K562 (cell line): ENCODE measurements around the gene C11orf91. TPM values are rescaled to one million over a fixed set of nuclear protein-coding genes. Genes with fewer than 3 reads are reported as not detected.

Experiments
- CREB3L1 ChIP-seq: fragments of 450-650 bp; IDR thresholded peaks from 2 replicates; pipeline ENCODE4 v1.6.1; 2014; ENCODE audit warnings: low read depth, mild to moderate bottlenecking, moderate library complexity, borderline replicate concordance
- CREM ChIP-seq: IDR thresholded peaks from 2 replicates; pipeline ENCODE4 v1.6.1; 2014; ENCODE audit warnings: antibody characterized with exemption, low read depth
- CXXC5 ChIP-seq: fragments of 250-450 bp; sonication (Bioruptor Pico); IDR thresholded peaks from 2 replicates; pipeline ENCODE4 v1.8.0; 2022; ENCODE audit warnings: inconsistent platforms, mild to moderate bottlenecking, moderate library complexity
- HEY1 ChIP-seq: fragments of 250-450 bp; sonication (Bioruptor Pico); IDR thresholded peaks from 2 replicates; pipeline ENCODE4 v1.5.0; 2020; ENCODE audit warnings: mild to moderate bottlenecking, moderate library complexity, borderline replicate concordance
- ILK ChIP-seq: fragments of 450-650 bp; IDR thresholded peaks from 2 replicates; pipeline ENCODE4 v1.6.1; 2016; ENCODE audit warnings: missing genetic modification characterization, low read depth, mild to moderate bottlenecking, missing compliant biosample characterization, moderate library complexity, borderline replicate concordance
- IRF1 ChIP-seq: sonication (generic); formaldehyde crosslinking; IDR thresholded peaks from 2 replicates; pipeline ENCODE4 v1.8.0; 2022; ENCODE audit warnings: missing genetic modification reagents, mild to moderate bottlenecking, borderline replicate concordance
- MEIS2 ChIP-seq: fragments of 450-650 bp; IDR thresholded peaks from 2 replicates; pipeline ENCODE4 v1.6.1; 2014; ENCODE audit warnings: mild to moderate bottlenecking; ENCODE audit not compliant: partially characterized antibody
- NR2C1 ChIP-seq, 2 experiments: fragments of 450-650 bp; IDR thresholded peaks; 2 replicates each; pipeline ENCODE4 v1.6.1; 2017; ENCODE audit warnings: mild to moderate bottlenecking in 2 of 2, antibody characterized with exemption in 1 of 2, inconsistent platforms in 1 of 2, missing compliant biosample characterization in 1 of 2, missing genetic modification characterization in 1 of 2
- PHF21A ChIP-seq: fragments of 450-650 bp; IDR thresholded peaks from 2 replicates; pipeline ENCODE4 v1.6.1; 2017; ENCODE audit warnings: low read depth, borderline replicate concordance
- PHTF2 ChIP-seq: fragments of 250-450 bp; sonication (Bioruptor Pico); IDR thresholded peaks from 2 replicates; pipeline ENCODE4 v1.5.0; 2021; ENCODE audit warnings: mild to moderate bottlenecking
- RHOXF2B ChIP-seq: fragments of 250-450 bp; sonication (Bioruptor Pico); conservative IDR thresholded peaks from 2 replicates; pipeline ENCODE4 v1.5.1; 2021
- SIN3B ChIP-seq: fragments of 450-650 bp; IDR thresholded peaks from 2 replicates; pipeline ENCODE4 v1.6.1; 2017; ENCODE audit warnings: low read depth, mild to moderate bottlenecking, moderate library complexity
- SP1 ChIP-seq: sonication (generic); formaldehyde crosslinking; IDR thresholded peaks from 2 replicates; pipeline ENCODE4 v1.8.1; 2022; ENCODE audit warnings: mild to moderate bottlenecking, missing genetic modification reagents
- ZBTB7A ChIP-seq: IDR thresholded peaks from 2 replicates; pipeline ENCODE4 v1.6.1; 2011; ENCODE audit warnings: low read depth, mild to moderate bottlenecking, low read length, moderate library complexity, borderline replicate concordance; ENCODE audit not compliant: control insufficient read depth
- ZNF318 ChIP-seq, 2 experiments: fragments of 450-650 bp; IDR thresholded peaks; 2 replicates each; pipeline ENCODE4 v1.6.1; 2016; ENCODE audit warnings: mild to moderate bottlenecking in 2 of 2, borderline replicate concordance in 1 of 2, low read depth in 1 of 2, moderate library complexity in 1 of 2
- ZNF584 ChIP-seq: fragments of 200-800 bp; sonication (Bioruptor generic); IDR thresholded peaks from 2 replicates; pipeline ENCODE4 v1.6.1; 2016; ENCODE audit warnings: low read depth, mild to moderate bottlenecking, missing genetic modification characterization, missing compliant biosample characterization
- polyA plus RNA-seq, 8 experiments: library from polyadenylated mRNA; depleted of rRNA in 4 of 8; stranded (reverse) in 5 of 8; unstranded in 3 of 8; fragments of >200 nt; fragmentation: Nextera tagmentation in 2 of 8; fragmentation: Illumina TruSeq in 1 of 8; extraction: Ambion mirVana in 2 of 8; extraction: Trizol in 1 of 8; gene quantifications; 2 replicates each; pipeline versions ENCODE4 v1.2.1 to v1.2.3, GENCODE V29; 2011 to 2014; ENCODE audit warnings: inconsistent platforms in 1 of 8, missing spikeins in 1 of 8
- total RNA-seq, 7 experiments: library from RNA; depleted of rRNA in 6 of 7; stranded (reverse); fragments of >200 nt in 6 of 7; fragmentation: Illumina TruSeq in 2 of 7; extraction: Trizol in 2 of 7; gene quantifications; 2 replicates each; pipeline versions ENCODE4 v1.2.1 to v1.2.3, GENCODE V29; 2011 to 2021; ENCODE audit warnings: low replicate concordance in 1 of 7

C11orf91 gene
- total and polyA plus RNA-seq, 9 of the 15 experiments (the other 6 are each of a cell fraction or from before 2014, with no cell fraction given) = not detected

GRCh38 chr11:33735271-33736147 lies 34.9 kb upstream of the C11orf91 start (continued):
- TF ChIP-seq SP1 (CRISPR knock-in tag) (no peak), RHOXF2B (no peak), CREB3L1 (no peak), HEY1 (CRISPR knock-in tag) (no peak), ZBTB7A (no peak), IRF1 (CRISPR knock-in tag) (no peak), ZNF318 (IDR thresholded peaks at IDR 0.05; ENCODE audit: borderline replicate concordance in 1 of 2, low read depth in 1 of 2) (no peak), SIN3B (no peak), ILK (tag) (no peak), CREM (no peak), CXXC5 (no peak), PHF21A (no peak), MEIS2 (no peak), ZNF584 (CRISPR knock-in tag) (no peak), PHTF2 (CRISPR knock-in tag) (no peak), NR2C1 (IDR thresholded peaks at IDR 0.05) (no peak), NR2C1 (tag; IDR thresholded peaks at IDR 0.05) (no peak)
